GM19023 (cell line): ENCODE results near the gene SNX32.

Experiments
- ATAC-seq: cut with Tn5 transposase; IDR thresholded peaks from one replicate; pipeline ENCODE4 v1.9.1; 2021; ENCODE audit warnings: mild to moderate bottlenecking, moderate library complexity; ENCODE audit not compliant: unreplicated experiment

Gene SNX32

GRCh38 chr11:65897020-65897471 lies 63.3 kb downstream of the SNX32 start:
- no peak for ATAC-seq

- no peak for ATAC-seq
Observed at GRCh38 chr11:65898656-65899355, 65.0 kb downstream of the SNX32 start.

GRCh38 chr11:65899356-65900124 lies 65.8 kb downstream of the SNX32 start:
- no peak for ATAC-seq

- peak; percentile 81 for ATAC-seq
Observed at GRCh38 chr11:65900125-65900898, 66.5 kb downstream of the SNX32 start, which contains the start of gene FOSL1. FOSL1 (minus strand) TSS chr11:65900388; CDS start chr11:65900339, 49 bp downstream.

GRCh38 chr11:65900899-65901180 lies 67.1 kb downstream of the SNX32 start:
- no peak for ATAC-seq

- no peak for ATAC-seq
Observed at GRCh38 chr11:65903068-65903481, 69.3 kb downstream of the SNX32 start.
